DMS79 (cell line): ENCODE data around the gene RABIF.
"Not testable (repeated sequence)": the region's sequence is repeated elsewhere in the genome, so short reads cannot be mapped to it uniquely, and the experiment has no call there.

Experiments
- DNase-seq: peaks from one replicate; lab custom pipeline; 2025; lab: John Stamatoyannopoulos, UW

RABIF gene

GRCh38 chr1:202834771-202835547, 54.0 kb downstream of the RABIF start:
- DNase-seq, result no peak

GRCh38 chr1:202831906-202832305, 57.0 kb downstream of the RABIF start:
- no peak for DNase-seq

GRCh38 chr1:202829223-202829622, 59.7 kb downstream of the RABIF start:
- DNase-seq, result not testable (repeated sequence)
